Testis (tissue), 2 donors: ENCODE measurements around the gene ABCA4.

Experiments used
- POLR2A ChIP-seq: fragments of 450-650 bp; IDR thresholded peaks from one replicate; pipeline ENCODE4 v1.6.1; 2017; ENCODE audit warnings: antibody characterized with exemption, mild to moderate bottlenecking, moderate library complexity
- TF ChIP-seq, protein P1 (sequence below), 3 experiments: fragments of 450-650 bp in 2 of 3; fragments of 200-600 bp in 1 of 3; sonication (generic) in 1 of 3; IDR thresholded peaks; one replicate each; pipeline ENCODE4 v1.5.1; 2016 to 2019; ENCODE audit warnings: antibody characterized with exemption in 3 of 3, mild to moderate bottlenecking in 2 of 3, moderate library complexity in 1 of 3

DNA sequence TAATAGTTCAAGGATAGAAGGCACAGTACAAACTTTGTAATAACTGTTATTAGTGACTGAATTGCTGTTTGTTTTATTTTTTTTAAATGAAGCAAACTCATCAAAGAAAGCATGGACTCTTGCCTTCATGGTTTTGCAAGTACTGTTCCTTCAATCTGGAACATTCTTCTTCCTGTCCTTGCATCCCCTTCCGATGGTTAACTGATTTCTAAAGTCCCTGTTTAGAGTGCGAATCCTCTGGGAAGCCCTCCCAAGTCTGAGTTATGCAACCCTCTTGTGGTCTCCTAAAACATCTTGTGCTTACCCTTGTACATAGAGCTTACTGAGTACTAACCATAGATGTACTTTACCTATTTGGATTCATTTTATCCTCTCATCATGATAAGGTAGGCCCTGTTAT is 159.5 kb downstream of the ABCA4 start:
- TF ChIP-seq POLR2A, result no peak
- TF ChIP-seq, protein P1, sequence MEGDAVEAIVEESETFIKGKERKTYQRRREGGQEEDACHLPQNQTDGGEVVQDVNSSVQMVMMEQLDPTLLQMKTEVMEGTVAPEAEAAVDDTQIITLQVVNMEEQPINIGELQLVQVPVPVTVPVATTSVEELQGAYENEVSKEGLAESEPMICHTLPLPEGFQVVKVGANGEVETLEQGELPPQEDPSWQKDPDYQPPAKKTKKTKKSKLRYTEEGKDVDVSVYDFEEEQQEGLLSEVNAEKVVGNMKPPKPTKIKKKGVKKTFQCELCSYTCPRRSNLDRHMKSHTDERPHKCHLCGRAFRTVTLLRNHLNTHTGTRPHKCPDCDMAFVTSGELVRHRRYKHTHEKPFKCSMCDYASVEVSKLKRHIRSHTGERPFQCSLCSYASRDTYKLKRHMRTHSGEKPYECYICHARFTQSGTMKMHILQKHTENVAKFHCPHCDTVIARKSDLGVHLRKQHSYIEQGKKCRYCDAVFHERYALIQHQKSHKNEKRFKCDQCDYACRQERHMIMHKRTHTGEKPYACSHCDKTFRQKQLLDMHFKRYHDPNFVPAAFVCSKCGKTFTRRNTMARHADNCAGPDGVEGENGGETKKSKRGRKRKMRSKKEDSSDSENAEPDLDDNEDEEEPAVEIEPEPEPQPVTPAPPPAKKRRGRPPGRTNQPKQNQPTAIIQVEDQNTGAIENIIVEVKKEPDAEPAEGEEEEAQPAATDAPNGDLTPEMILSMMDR (IDR thresholded peaks at IDR 0.05), result no peak
